AG20443 (cell line): ENCODE results near the gene ATE1.
A peak's percentile ranks its signal among the peaks of the same experiment; 100 is the strongest.
"Not testable (repeated sequence)": the region's sequence is repeated elsewhere in the genome, so short reads cannot be mapped to it uniquely, and the experiment has no call there.

ENCODE experiments used
- DNase-seq: peaks from one replicate; pipeline ENCODE4 v3.0.0; 2012; ENCODE audit warnings: low spot score, mixed read lengths

ATE1 gene

DNA sequence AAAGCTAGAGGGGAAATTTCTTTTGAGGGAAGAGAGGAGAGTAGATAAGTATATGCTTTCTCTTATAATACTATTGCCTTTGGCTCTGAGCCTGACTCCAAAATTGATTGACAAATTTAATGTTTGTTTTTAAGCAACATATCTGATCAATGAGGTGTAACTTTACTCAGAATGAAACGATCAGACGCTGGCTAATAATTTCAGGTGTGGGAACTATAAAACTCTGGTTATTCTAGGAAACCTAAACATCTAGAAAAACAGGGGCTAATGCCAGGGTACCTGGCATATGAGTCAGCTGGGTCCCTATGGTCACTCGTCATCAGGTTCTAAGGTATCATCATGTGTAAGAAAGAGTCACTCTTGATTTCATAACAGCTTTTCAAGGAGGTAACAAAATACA is 139.7 kb downstream of the ATE1 start:
- DNase-seq = no peak

DNA sequence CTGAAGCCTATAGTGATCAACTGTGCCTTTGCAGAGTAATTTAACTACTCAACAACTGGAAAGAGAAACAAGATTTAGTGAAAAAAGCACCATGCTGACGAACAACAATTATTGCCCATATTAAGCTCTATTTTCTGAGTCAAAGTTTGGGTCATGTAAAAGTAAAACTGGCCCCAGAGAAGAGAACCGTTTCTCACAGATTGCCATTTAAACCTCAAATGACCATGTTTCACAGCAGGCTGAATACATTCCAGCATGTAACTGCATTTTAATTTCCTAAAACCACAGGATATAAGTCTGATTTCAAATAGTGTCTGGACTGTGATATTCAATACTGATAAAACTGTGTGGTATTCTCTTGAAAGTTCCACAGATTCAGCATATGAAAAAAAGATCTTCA is 140.7 kb downstream of the ATE1 start:
- no peak for DNase-seq

DNA sequence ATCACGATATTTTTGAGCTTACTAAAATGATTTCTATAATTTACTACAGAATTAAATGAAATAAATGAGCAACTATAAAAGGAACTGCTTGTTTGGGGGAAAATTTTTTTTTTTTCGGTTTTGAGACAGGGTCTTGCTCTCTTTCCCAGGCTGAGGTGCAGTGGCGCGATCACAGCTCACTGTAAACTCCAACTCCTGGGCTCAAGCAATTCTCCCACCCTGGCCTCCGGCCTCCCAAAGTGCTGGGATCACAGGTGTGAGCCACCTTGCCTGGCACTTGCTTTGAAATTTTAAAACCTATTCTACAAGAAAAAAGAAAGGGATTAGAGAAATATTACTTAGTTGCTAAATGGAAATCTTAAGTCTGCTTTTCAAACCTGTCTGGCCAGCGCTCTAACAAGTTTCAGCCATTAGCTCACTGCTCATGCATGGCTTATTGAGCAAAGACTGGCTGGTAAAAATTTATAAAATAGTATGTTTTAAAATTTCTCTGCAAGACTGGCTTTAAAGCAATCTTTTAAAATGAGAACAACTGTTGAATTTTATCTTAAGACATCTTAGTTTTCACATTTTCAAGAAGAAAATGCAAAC is 144.0 kb downstream of the ATE1 start:
- no peak for DNase-seq

DNA sequence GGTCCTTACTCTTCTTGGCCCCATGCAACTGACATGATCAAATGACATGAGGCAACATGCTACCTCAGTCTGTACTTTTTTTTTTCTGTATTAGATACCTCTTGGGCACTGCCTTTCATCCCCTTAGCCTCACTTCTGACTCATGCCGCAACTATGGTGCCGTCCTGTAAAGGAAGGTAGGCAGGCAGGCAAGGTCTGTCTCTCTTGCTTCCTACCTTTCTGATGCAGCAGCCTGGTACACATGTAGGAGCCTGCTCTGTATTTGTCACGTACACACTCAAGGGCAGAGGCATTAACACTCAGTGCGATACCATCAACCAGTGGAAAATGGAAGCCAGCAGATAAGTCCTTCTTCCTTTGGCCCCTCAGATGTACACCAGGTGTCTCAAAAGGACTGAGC is 146.7 kb downstream of the ATE1 start:
- no peak for DNase-seq

DNA sequence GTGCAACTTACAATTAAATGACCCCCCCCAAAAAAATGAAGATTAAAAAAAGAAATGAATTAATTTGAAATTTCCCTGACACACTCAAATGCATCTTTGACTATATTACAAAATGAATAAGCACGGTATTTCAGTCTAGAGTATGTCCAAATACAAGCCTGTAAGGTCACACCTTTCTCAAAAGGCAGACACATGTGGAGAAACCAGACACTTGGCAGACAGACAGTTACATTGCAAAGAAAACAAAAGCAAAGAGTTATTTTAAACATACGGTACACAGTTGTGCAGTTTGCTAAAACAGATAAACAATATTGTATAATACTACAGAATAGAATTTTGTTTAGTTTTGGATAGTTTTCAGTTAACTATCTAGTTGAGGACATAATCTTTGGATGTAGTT is 153.0 kb downstream of the ATE1 start:
- DNase-seq = no peak

DNA sequence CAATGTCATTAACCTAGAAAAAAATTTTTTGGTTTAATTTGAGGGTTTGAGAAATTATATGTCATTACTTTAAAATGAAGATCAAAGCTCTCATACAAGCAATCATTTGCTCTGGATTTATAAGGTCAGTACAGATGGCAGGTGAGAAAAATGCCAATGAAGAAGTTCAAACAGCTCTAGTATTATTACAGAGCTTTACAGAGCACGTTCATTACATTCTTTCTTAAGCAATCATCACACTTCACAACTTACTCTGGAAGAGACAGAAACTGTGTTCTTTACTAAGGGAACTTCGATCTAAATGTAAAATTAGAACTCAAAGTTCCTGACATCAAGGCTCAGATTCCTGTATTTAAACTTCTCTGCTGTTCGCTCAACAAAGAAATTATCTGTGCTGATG is 153.4 kb downstream of the ATE1 start:
- DNase-seq = no peak

DNA sequence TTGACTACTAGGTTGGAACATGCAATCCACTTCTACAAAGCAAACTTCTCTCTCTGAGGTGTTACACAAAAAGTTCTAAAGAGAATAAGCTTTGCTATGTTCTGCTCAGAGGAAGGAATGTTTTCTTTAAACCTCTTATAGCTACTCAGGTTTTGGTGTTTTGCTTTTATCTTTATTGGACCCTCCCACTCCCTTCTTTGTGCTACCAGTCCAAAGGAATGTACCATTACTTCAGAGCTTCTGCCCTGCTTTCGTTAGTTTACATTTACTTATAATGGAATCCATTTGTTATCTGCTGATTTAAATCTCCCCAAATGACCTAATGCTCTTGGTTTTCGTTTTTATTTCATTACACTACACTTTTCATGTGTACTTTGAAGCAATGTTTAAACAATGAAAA is 154.9 kb downstream of the ATE1 start:
- no peak for DNase-seq

DNA sequence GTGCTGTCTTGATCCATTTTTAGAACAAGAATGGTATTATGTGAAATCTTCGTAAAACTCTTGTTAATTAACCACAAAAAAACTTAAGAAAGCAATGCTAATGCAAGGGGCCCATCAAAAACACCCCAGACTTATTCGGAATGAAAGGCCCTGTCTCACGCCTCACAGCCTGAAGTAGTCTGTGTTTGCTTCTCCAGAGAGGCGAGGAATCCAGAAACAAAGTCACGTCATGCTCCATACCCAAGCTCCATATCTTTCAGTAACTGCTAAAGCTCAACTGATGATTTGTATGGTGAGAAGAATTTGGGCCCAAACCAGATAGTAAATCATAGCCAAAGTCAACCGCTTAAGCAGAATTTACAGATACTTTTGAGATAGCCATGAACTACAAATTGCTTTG is 155.4 kb downstream of the ATE1 start:
- peak; percentile 43 for DNase-seq

DNA sequence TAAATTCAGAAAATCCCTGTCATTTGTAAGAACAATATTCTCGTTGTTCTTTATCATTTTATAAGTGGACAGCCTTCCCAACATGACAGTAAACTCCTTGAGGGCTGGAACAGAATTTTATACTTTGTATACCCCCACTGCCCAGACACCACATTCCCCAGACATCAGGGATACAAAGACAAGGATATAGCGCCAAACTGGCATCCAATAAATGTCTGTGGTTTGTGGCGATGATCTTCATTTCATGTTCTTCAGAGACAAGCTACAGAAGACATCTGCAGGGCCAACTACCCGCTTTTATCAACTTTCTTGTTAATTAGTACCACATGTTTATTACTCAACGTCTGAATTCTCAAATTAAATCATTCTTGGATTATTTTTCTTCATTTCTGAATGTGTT is 155.9 kb downstream of the ATE1 start:
- DNase-seq = peak; percentile 55

DNA sequence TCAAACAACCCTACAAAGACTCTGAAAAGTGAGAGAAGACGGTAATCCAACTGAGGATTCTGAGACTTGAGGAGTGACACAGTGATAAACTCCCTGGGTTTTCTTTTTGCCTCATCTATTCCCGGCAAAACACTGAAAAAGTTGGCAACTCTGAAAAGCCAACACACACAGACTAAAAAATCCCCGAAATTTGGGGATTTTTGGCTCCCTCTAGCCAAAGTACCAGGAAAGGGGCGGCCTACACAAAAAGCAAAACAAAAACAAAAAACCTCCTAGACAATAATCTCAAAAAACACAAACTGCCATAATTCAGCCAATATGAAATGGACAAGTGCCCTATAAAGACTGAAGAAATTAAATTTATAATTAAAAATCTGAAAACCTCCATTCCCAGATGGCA is 161.4 kb downstream of the ATE1 start:
- no peak for DNase-seq

DNA sequence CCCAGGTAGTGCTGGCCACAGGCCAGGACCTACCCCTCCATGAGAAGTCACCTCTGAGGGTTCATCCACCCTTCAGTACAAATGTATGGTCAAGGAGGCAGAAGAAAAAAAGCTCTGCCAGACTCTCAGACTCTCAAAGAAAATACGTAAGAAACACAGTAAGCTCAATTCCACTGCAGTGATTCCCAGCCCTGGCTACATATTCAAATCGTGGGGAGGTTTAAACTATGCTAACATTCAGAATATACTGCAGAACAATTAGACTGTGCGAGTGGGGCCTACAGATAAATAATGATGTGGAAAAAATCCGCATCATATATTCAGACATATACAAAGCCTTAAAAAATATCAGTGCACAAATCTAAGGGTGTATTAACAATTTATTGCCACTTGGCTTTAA is 162.6 kb downstream of the ATE1 start:
- no peak for DNase-seq

DNA sequence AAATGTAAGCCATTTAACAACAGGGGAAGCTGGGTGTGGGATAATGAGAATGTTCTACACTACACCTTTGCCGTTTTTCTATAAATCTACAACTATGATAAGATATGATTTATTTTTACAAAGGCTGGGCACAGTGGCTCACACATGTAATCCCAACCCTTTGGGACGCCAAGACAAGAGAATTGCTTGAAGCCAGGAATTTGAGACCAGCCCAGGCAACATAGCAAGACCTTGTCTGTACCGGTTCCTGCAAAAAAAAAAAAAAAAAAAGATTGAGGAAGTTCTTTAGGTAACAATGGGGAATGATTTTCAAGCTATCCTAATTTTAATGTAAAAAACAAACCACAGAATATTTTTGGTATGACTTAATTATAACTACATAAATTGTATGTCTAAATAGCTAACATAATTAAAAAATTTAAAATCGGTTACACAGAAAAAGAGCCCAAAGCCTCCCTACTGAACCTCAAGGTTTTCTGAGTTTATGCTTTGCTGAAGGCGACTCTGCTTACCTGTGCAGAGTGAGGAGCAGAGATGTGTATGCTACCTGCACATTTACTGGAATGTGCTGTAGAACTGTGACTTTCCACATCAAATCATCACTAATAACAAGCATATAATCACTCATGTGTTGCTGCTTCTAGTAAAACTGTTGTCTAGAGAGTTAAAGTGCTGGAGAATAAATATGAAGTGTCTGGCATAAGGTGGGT is 163.4 kb downstream of the ATE1 start:
- DNase-seq = no peak

DNA sequence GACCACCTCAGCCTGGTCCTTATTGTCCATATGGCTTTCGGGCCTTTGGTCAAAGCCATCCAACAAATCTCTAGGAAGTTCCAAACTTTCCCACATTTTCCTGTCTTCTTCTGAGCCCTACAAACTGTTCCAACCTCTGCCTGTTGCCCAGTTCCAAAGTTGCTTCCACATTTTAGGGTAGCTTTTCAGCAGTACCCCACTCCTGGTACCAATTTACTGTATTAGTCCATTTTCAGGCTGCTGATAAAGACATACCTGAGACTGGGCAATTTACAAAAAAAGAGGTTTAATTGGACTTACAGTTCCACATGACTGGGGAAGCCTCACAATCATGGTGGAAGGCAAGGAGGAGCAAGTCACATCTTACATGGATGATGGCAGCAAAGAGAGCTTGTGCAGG is 170.6 kb downstream of the ATE1 start:
- not testable (repeated sequence) for DNase-seq

DNA sequence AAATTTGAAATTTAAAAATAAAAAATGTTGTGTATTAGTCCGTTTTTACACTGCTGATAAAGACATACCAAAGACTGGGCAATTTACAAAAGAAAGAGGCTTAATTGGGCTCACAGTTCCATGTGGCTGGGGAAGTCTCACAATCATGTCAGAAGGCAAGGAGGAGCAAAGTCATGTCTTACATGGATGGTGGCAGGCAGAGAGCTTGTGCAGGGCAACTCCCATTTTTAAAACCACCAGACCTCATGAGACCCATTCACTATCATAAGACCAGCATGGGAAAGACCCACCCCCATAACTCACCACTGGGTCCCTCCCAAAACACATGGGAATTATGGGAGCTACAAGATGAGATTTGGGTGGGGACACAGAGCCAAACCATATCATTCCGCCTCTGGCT is 172.3 kb downstream of the ATE1 start:
- DNase-seq = not testable (repeated sequence)

DNA sequence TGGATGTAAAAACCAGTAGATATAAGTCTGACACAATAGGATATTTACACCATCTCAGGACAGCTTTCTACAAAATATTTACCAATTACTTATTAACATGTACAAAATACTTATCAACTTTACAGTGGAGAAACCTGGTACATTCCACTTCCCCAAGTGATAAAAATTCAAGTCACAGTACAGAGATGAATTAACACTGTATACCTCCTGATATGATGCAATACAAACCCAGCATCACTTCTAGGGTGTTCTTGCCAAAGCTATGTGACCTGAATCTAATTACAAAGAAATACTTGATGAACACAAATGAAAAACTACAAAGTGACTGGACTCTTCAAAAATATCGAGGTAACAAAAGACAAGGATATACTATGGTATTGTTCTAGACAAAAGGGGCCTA is 173.2 kb downstream of the ATE1 start:
- DNase-seq = no peak

DNA sequence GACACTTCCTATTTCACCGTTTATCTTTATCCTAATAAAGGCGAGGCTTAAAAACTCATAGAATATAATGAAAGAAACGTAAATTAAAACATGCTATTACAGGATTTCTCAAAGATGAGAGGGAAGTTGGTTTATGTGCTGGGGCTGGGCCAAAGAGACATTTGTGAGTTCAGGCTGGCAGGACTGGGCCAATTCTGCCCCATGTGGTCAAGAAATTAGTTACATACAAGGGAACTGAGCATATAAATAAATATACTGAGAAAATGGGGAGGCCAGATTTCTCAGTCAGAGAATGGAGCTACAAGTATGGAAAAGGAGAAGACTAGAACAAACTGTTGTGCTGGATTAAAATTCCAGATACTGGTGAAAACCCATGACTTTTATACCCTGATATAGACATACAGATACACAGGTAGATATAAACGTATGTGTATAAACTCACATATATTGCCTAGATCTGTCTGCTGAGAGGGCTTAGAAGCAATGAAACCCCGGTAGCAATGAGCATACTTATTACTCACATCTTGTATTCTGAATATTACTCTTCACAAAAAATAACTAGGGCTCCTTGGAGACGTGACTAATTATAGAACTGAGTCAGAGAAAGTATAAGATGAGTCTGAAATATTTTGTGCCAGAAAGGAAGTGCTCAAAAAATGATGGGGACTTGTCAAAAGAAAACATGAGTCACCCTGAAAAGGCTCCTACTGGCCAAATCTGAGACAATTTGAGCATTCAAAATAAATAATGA is 173.9 kb downstream of the ATE1 start:
- DNase-seq = peak; percentile 67

DNA sequence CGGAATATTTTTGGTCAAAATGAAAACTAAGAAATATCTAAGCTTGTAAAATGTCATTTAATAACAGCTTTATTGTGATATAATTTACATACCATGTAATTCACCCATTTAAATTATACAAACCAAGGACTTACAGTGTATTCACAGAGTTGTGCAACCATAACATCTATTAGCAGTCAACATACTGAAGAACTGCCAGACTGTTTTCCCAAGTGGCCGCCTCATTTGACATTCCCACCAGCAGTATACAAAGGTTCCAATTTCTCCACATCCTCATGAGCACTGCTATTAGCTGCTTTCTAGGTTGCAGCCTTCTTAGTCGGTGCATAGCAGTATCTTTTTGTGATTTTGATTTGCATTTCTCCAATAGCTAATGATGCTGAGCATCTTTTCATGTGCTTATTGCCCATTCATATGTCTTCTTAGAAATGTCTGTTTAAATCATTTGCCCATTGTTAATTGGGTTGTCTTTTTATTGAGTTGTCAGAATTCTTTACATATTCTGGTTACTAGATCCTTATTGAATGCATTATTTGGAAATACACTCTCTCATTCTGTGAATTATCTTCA is 176.6 kb downstream of the ATE1 start:
- no peak for DNase-seq

DNA sequence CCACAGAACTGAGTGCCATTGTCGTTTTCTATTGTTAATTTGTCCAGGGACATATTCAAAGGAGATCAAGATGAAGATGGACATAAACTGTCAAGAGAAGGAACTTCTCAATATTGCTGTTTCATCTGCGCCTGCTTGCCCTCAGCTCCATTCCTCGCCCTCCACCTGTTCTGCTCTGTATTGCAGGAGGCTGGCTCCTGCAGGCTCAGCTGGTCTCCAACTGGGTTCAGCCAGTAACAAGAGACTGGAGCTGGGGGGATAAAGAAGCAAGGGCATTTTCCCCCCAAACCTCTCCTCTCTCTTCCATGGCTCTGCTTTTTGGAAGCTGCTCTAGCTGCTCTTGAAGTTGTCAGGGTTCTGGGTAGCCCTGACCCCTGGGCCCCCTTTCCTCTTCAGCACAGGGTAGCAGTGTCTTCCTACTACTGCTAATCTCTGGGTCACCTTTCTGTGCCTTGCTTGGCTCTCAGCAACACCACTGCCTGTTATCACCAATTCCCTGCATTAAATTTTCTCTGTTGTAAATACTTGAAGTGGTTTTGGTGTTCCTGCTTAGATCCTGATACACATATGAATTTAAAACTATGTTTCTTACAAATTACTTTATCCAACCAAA is 180.6 kb downstream of the ATE1 start:
- no peak for DNase-seq

DNA sequence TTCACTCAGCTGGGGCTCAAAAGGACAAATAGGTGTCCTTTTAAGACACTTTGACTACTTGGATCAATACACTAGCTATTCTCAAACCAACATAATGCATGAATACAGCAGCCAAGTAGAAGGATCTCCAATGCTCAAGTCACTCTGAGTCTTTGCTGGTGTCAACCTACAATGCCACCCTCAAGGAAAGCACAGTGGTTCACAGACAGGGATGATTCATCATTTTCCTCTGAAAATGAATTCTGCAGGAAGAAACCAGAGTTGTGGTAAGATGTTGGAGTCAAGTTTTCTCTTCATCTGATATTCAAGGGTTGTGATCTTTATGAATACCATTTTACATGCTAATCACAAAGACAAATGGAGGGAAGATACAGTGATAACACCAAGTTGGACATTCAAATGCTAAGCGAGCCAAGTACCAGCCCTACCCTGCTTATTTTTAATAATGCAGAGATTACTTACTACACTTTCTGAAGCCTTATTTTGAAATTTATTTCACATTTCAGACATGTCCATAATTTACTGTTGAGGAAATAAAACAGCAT is 186.5 kb downstream of the ATE1 start:
- DNase-seq = no peak

DNA sequence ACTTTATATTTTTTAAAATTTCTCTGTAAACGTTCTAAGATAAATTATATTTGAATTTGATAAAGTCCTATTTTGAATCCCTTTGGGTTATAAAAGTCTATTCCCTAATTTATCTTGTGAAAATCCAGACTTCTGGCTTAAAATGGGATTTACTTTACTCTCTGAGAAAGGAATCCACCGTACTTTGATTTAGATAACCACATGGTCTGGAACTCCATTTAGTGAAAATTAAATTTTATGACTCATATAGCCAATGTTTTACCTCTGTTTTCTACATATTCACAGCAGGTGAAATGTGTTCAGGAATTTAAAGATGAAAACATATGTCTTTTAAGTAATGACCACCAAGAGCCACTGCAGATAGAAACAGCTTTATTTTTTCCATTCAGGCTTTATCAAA is 187.8 kb downstream of the ATE1 start:
- DNase-seq = no peak

DNA sequence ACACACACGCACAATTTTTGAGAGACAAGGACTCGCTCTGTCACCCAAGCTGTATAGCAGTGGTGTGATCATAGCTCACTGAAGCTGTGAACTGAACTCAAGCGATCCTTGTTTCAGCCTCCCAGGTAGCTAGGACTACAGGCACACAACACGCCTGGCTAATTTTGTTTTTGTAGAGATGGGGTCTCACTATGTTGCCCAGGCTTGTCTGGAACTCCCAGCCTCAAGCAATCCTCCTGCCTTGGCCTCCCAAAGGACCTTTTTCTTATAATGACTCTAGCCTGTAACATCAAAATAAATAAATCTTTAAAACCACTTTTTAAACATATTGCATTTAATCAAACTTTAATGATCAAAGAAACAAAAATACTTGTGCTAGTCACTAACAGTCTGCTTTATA is 188.7 kb downstream of the ATE1 start:
- DNase-seq = no peak
